ENCODE measurements around the gene EXOC4. TPM values are rescaled to one million over a fixed set of nuclear protein-coding genes. Genes with fewer than 3 reads are reported as not detected.
"Not testable (repeated sequence)": the region's sequence is repeated elsewhere in the genome, so short reads cannot be mapped to it uniquely, and the experiment has no call there.

Gene EXOC4
- total and polyA plus RNA-seq, 2 of the 8 experiments (the other 6 are each of a cell fraction or from before 2014, with no cell fraction given) = 27.0 to 67.3 TPM

DNA sequence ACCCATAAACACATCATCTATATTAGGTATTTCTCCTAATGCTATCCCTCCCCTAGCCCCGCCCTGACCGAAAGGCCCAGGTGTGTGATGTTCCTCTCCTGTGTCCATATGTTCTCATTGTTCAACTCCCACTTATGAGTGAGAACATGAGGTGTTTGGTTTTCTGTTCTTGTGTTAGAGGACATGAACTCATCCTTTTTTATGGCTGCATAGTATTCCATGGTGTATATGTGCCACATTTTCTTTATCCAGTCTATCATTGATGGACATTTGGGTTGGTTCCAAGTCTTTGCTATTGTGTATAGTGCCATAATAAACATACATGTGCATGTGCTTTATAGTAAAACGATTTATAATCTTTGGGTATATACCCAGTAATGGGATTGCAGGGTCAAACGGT, 68.5 kb downstream of the EXOC4 start:
- not testable (repeated sequence) for DNase-seq (ENCODE audit: low read depth in 1 of 2, low spot score in 2 of 2)

DNA sequence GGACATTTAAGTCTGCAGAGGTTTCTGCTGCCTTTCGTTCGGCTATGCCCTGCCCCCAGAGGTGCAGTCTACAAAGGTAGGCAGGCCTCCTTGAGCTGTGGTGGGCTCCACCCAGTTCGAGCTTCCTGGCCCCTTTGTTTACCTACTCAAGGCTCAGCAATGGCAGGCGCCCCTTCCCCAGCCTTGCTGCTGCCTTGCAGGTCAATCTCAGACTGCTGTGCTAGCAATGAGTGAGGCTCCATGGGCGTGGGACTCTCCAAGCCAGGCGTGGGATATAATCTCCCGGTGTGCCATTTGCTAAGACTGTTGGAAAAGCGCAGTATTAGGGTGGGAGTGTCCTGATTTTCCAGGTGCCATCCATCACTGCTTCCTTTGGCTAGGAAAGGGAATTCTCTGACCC, 73.9 kb downstream of the EXOC4 start:
- H3K27me3 ChIP-seq (replicated peaks in 1 of 4; ENCODE audit: control insufficient read depth in 3 of 4, extremely low read depth in 1 of 4, insufficient read depth in 3 of 4, low read length in 3 of 4); H3K14ac ChIP-seq (ENCODE audit: insufficient read length); H3K23ac ChIP-seq (ENCODE audit: insufficient read length); FAIRE-seq; H3K4ac ChIP-seq (replicated peaks; ENCODE audit: insufficient read length, low read depth, low read length); H3K18ac ChIP-seq (ENCODE audit: extremely low read depth, low read length); H3K23me2 ChIP-seq (ENCODE audit: low read depth, low read length); H3K4me3 ChIP-seq (ENCODE audit: extremely low read depth in 1 of 4, insufficient read depth in 2 of 4, low read depth in 3 of 4, low read length in 4 of 4); H4K5ac ChIP-seq (ENCODE audit: insufficient read length, low read depth, low read length); H2AFZ ChIP-seq (ENCODE audit: low read length); H3K79me1 ChIP-seq (ENCODE audit: low read depth, low read length); H2BK15ac ChIP-seq (ENCODE audit: low read length); H4K20me1 ChIP-seq (replicated peaks in 1 of 2; ENCODE audit: control insufficient read depth in 1 of 2, insufficient read depth in 2 of 2, low read length in 2 of 2); H4K8ac ChIP-seq (ENCODE audit: extremely low read depth, insufficient read depth, low read length); H2BK20ac ChIP-seq (ENCODE audit: low read length); H3K9me3 ChIP-seq (ENCODE audit: insufficient read depth in 2 of 2, low read depth in 1 of 2, low read length in 1 of 2); H3K56ac ChIP-seq (replicated peaks; ENCODE audit: insufficient read length, low read depth, low read length); H2BK5ac ChIP-seq (ENCODE audit: low read depth, low read length); H3K4me2 ChIP-seq (ENCODE audit: insufficient read depth in 1 of 2, low read depth in 2 of 2, low read length in 2 of 2); H2BK12ac ChIP-seq (ENCODE audit: low read depth, low read length); H3K79me2 ChIP-seq (ENCODE audit: control insufficient read depth in 1 of 2, insufficient read depth in 2 of 2, low read length in 2 of 2); POLR2A ChIA-PET (ENCODE audit: partially characterized antibody); H2BK120ac ChIP-seq (replicated peaks; ENCODE audit: low read depth, low read length); H3K36me3 ChIP-seq (ENCODE audit: control insufficient read depth in 2 of 4, insufficient read depth in 4 of 4, low read length in 3 of 4); H3K9ac ChIP-seq (replicated peaks in 1 of 4; ENCODE audit: extremely low read depth in 1 of 4, low read depth in 3 of 4, low read length in 3 of 4); H3K27ac ChIP-seq (ENCODE audit: low read depth, low read length); H4K91ac ChIP-seq (replicated peaks; ENCODE audit: insufficient read length, low read length); DNase-seq (ENCODE audit: low read depth in 1 of 2, low spot score in 2 of 2); H2AK5ac ChIP-seq (ENCODE audit: low read depth, low read length): not testable (repeated sequence)
- peaks cover 0 to 10% (median 3%) of the 10 kb centered on the region in 4 experiments; a peak in 5 of 7 replicates for H3K4me1 ChIP-seq (replicated peaks in 1 of 4; ENCODE audit: control insufficient read depth in 3 of 4, insufficient read depth in 4 of 4, low read length in 3 of 4)
- WGBS, 2 experiments (ENCODE audit: extremely low coverage in 1 of 2, insufficient coverage in 1 of 2, insufficient read length in 1 of 2, insufficient replicate concordance in 2 of 2, low coverage in 1 of 2, low lambda C conversion rate in 2 of 2, missing lambda C conversion rate in 1 of 2) = 97% methylated on average over 8 of the region's 8 CpGs; no CpG with 5 or more reads in 1 of the 2 experiments
- CTCF ChIA-PET (ENCODE audit: partially characterized antibody) = interaction anchor here (0.7 kb wide), 1 partner anchor 335 kb away, joined by 3 read pairs; no protein-coding TSS in a partner anchor

More for the DNA sequence above, 68.5 kb downstream of the EXOC4 start:
- H2BK20ac ChIP-seq (ENCODE audit: low read length); H3K79me2 ChIP-seq (ENCODE audit: control insufficient read depth in 1 of 2, insufficient read depth in 2 of 2, low read length in 2 of 2); H4K5ac ChIP-seq (ENCODE audit: insufficient read length, low read depth, low read length); FAIRE-seq; POLR2A ChIA-PET (ENCODE audit: partially characterized antibody); CTCF ChIA-PET (ENCODE audit: partially characterized antibody); H3K4me1 ChIP-seq (replicated peaks in 1 of 4; ENCODE audit: control insufficient read depth in 3 of 4, insufficient read depth in 4 of 4, low read length in 3 of 4); H3K4ac ChIP-seq (replicated peaks; ENCODE audit: insufficient read length, low read depth, low read length); H4K8ac ChIP-seq (ENCODE audit: extremely low read depth, insufficient read depth, low read length); H3K14ac ChIP-seq (ENCODE audit: insufficient read length); H3K18ac ChIP-seq (ENCODE audit: extremely low read depth, low read length); H4K91ac ChIP-seq (replicated peaks; ENCODE audit: insufficient read length, low read length); H3K56ac ChIP-seq (replicated peaks; ENCODE audit: insufficient read length, low read depth, low read length); H2AK5ac ChIP-seq (ENCODE audit: low read depth, low read length); H3K23ac ChIP-seq (ENCODE audit: insufficient read length); H3K27ac ChIP-seq (ENCODE audit: low read depth, low read length); H3K4me2 ChIP-seq (ENCODE audit: insufficient read depth in 1 of 2, low read depth in 2 of 2, low read length in 2 of 2); H2AFZ ChIP-seq (ENCODE audit: low read length); H2BK120ac ChIP-seq (replicated peaks; ENCODE audit: low read depth, low read length); H3K9ac ChIP-seq (replicated peaks in 1 of 4; ENCODE audit: extremely low read depth in 1 of 4, low read depth in 3 of 4, low read length in 3 of 4); H3K23me2 ChIP-seq (ENCODE audit: low read depth, low read length); H3K4me3 ChIP-seq (ENCODE audit: extremely low read depth in 1 of 4, insufficient read depth in 2 of 4, low read depth in 3 of 4, low read length in 4 of 4); H3K9me3 ChIP-seq (ENCODE audit: insufficient read depth in 2 of 2, low read depth in 1 of 2, low read length in 1 of 2); H2BK5ac ChIP-seq (ENCODE audit: low read depth, low read length); H4K20me1 ChIP-seq (replicated peaks in 1 of 2; ENCODE audit: control insufficient read depth in 1 of 2, insufficient read depth in 2 of 2, low read length in 2 of 2); H3K27me3 ChIP-seq (replicated peaks in 1 of 4; ENCODE audit: control insufficient read depth in 3 of 4, extremely low read depth in 1 of 4, insufficient read depth in 3 of 4, low read length in 3 of 4); H3K79me1 ChIP-seq (ENCODE audit: low read depth, low read length); H2BK15ac ChIP-seq (ENCODE audit: low read length); H2BK12ac ChIP-seq (ENCODE audit: low read depth, low read length): not testable (repeated sequence)
- peaks cover 0 to 22% (median 3%) of the 10 kb centered on the region in 4 experiments; a peak in 4 of 8 replicates for H3K36me3 ChIP-seq (ENCODE audit: control insufficient read depth in 2 of 4, insufficient read depth in 4 of 4, low read length in 3 of 4)
- 95% methylated on average over 4 of the region's 4 CpGs; no CpG with 5 or more reads in 1 of the 2 experiments for WGBS, 2 experiments (ENCODE audit: extremely low coverage in 1 of 2, insufficient coverage in 1 of 2, insufficient read length in 1 of 2, insufficient replicate concordance in 2 of 2, low coverage in 1 of 2, low lambda C conversion rate in 2 of 2, missing lambda C conversion rate in 1 of 2)
